ENCODE data around the gene BRD4. TPM values are rescaled to one million over a fixed set of nuclear protein-coding genes. Genes with fewer than 3 reads are reported as not detected.
A peak's percentile ranks its signal among the peaks of the same experiment; 100 is the strongest.

The BRD4 gene
- total RNA-seq = 100 to 1,000 TPM in 1 of 5 donors, 10 to 100 TPM in 4; 14.7 to 113 (median 49.7) TPM
- polyA plus RNA-seq = 10 to 100 TPM; 10.6 to 21.1 (median 14.8) TPM
- long read RNA-seq, donor 1 = 0 reads
- long read RNA-seq, donor 2, partial matches to known transcripts = 7 of 7 reads
- long read RNA-seq, donor 2, other reads (novel, unspliced or antisense) = 0 of 7 reads
- long read RNA-seq, donor 3, partial matches to known transcripts = 0 of 1 reads
- long read RNA-seq, donor 3, other reads (novel, unspliced or antisense) = 0 of 1 reads
- long read RNA-seq, donor 4 = 0 reads
- long read RNA-seq, donor 5, partial matches to known transcripts = 28 of 30 reads
- long read RNA-seq, donor 5, other reads (novel, unspliced or antisense) = 0 of 30 reads
- long read RNA-seq, donor 6, partial matches to known transcripts = 9 of 10 reads
- long read RNA-seq, donor 6, other reads (novel, unspliced or antisense) = 0 of 10 reads
- long read RNA-seq, donor 7, partial matches to known transcripts = 27 of 30 reads
- long read RNA-seq, donor 7, other reads (novel, unspliced or antisense) = 0 of 30 reads
- long read RNA-seq, donor 8, partial matches to known transcripts = 15 of 16 reads
- long read RNA-seq, donor 8, other reads (novel, unspliced or antisense) = 0 of 16 reads
- long read RNA-seq, donor 9, partial matches to known transcripts = 0 of 2 reads
- long read RNA-seq, donor 9, other reads (novel, unspliced or antisense) = 0 of 2 reads
- long read RNA-seq, donor 10, partial matches to known transcripts = 0 of 1 reads
- long read RNA-seq, donor 10, other reads (novel, unspliced or antisense) = 0 of 1 reads

DNA sequence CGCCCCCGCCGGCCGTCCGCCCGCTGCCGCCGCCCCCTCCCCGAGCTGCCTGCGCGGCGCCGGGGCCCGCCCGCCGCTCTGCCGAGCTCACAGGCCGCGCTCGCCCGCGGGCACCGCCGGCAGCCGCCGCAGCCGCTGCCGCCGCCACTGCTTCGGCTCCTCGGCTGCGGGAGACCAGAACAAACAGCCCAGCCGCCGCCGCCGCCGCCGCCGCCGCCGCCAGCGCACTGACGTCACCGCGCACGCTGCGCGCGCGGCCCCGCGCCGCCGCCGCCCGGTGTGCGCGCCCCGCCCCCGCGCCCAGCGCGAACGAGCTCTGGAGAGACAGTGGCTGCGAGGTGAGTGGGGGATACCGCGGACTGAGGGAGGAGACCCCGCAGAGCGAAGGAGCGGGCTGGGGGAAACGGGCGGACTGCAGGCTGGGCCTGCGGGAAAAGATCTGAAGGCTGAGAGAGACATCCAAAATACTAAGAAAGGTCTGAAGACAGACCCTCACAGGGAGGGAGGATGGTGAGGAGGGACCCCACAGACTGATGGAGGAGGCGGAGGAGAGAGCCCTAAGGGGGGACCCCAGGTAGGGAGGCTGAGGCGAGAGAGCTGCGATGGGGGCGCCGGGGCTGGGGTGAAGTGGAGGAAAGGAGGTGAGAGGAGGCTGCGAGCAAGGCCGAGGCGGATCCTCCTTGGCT, at the start of gene BRD4:
Gene BRD4 (minus strand): TSS at position 229 of the 686 bp plus-strand sequence. CDS start 59,440 bp downstream, outside the sequence.
- DNase-seq = peak; percentile 78 to 90
- peak within 1 kb of the TSS; percentile 92 to 99 (median 98) for H3K27ac ChIP-seq
- WGBS, 5 donors = 2 to 5% (median 3%) methylated on average over 30 to 81 of the region's 81 CpGs
- H3K36me3 ChIP-seq = no peaks in the 10 kb centered on the region
- peaks cover 43 to 55% (median 46%) of the 10 kb centered on the region in 4 donors for H3K4me1 ChIP-seq
- no peaks in the 10 kb centered on the region for H3K9me3 ChIP-seq
- intact Hi-C loops (cut with DNase I; ENCODE audit: low total_unique reads) = no loop called here
- TF ChIP-seq POLR2AphosphoS5 (IDR thresholded peaks at IDR 0.05) (no peak), EP300 (IDR thresholded peaks at IDR 0.05) (no peak), CTCF (IDR thresholded peaks at IDR 0.05) (no peak), POLR2A (IDR thresholded peaks at IDR 0.05) (no peak)
- peak within 1 kb of the TSS; percentile 85 to 94 (median 92) for H3K4me3 ChIP-seq
- H3K27me3 ChIP-seq = no peaks in the 10 kb centered on the region

DNA sequence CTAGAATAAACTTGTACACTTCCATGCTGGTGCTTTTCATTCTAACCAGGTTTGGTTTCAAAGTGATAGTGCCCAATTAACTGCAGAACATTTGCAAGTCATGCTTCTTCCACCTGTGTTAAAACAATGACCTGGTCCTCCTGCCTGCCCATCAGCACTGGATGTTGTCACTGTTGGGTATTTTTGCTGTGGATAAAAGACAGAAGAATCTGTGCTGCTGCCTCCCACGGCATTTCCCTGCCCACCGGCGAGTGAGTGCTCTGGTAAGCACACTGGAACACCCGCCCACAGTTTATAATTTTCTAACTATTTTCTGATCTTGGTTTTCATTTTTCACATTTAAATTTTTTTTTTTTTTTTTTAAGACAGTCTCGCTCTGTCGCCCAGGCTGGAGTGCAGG, 49.5 kb upstream of the BRD4 start:
- peaks cover 0 to 14% (median 6%) of the 10 kb centered on the region in 4 donors for H3K36me3 ChIP-seq
- WGBS, 5 donors = 83 to 96% (median 93%) methylated on average over 6 of the region's 6 CpGs
- intact Hi-C loops (cut with DNase I; ENCODE audit: low total_unique reads) = no loop called here

GRCh38 chr19:15381429-15381828, 49.1 kb upstream of the BRD4 start:
- TF ChIP-seq POLR2A (IDR thresholded peaks at IDR 0.05) (no peak), POLR2AphosphoS5 (IDR thresholded peaks at IDR 0.05) (no peak), EP300 (IDR thresholded peaks at IDR 0.05) (no peak), CTCF (IDR thresholded peaks at IDR 0.05) (no peak)
- Histone ChIP-seq H3K4me3 (no peak overlapping the region), H3K27me3 (no peaks in the 10 kb centered on the region), H3K27ac (no peak overlapping the region), H3K4me1 (peaks cover 25 to 33% (median 31%) of the 10 kb centered on the region in 4 donors), H3K36me3 (peaks cover 0 to 10% (median 1%) of the 10 kb centered on the region in 4 donors), H3K9me3 (no peaks in the 10 kb centered on the region)
- DNase-seq = no peak
- intact Hi-C loops (cut with DNase I; ENCODE audit: low total_unique reads) = no loop called here
- 71 to 84% (median 80%) methylated on average over 2 of the region's 2 CpGs for WGBS, 5 donors

More for the DNA sequence above, 49.5 kb upstream of the BRD4 start:
- Histone ChIP-seq H3K27me3 (no peaks in the 10 kb centered on the region), H3K4me1 (peaks cover 20 to 29% (median 27%) of the 10 kb centered on the region in 4 donors), H3K27ac (no peak overlapping the region), H3K9me3 (no peaks in the 10 kb centered on the region), H3K4me3 (no peak overlapping the region)
- no peak for DNase-seq
- no peak for TF ChIP-seq POLR2A (IDR thresholded peaks at IDR 0.05)
- no peak for TF ChIP-seq EP300 (IDR thresholded peaks at IDR 0.05)
- TF ChIP-seq POLR2AphosphoS5 (IDR thresholded peaks at IDR 0.05) = no peak
- no peak for TF ChIP-seq CTCF (IDR thresholded peaks at IDR 0.05)

Data from stomach (tissue), 19 donors.